Right lung (tissue), 5 donors: ENCODE data around the gene PSORS1C2. TPM values are rescaled to one million over a fixed set of nuclear protein-coding genes. Genes with fewer than 3 reads are reported as not detected.
A peak's percentile ranks its signal among the peaks of the same experiment; 100 is the strongest.

Source experiments
- DNase-seq, 2 donors: peaks; one replicate each; pipeline ENCODE4 v3.0.0-alpha.2; 2013
- polyA plus RNA-seq, 5 donors: library from polyadenylated mRNA; unstranded; fragments of 120-200 nt; gene quantifications; one replicate each; pipeline versions ENCODE4 v1.2.1 to v1.2.3, GENCODE V29; 2013; ENCODE audit warnings: inconsistent platforms in 1 of 5, low replicate concordance in 1 of 5; ENCODE audit not compliant: insufficient read length in 5 of 5, insufficient read depth in 1 of 5

PSORS1C2 gene
- polyA plus RNA-seq, 5 donors: 0.16 TPM; not detected in 4

DNA sequence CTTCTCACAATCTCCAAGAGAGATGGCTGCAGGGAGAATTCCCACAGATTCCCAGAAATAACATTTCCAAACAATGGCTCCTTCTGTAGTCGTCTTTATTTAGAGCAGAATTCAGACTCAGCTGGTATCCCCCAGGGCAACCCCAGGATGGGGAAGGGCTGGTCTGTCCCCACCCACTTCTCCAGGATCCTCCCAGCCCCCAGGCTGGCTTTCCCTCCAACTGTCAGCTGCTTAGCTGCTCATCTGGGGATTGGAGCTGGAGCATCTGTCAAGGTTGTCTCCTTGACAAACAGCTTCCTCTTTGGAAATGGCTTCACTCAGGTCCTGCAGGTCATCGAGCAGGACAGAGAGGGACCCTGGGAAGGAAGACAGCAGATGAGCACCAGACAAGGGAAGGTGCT, 3.5 kb upstream of the PSORS1C2 start:
- DNase-seq: no peak

- no peak for DNase-seq
These were observed 1.8 kb upstream of the PSORS1C2 start for GRCh38 chr6:31140643-31141042.

- no peak for DNase-seq
These were observed 733 bp upstream of the PSORS1C2 start for GRCh38 chr6:31139599-31139998.

GRCh38 chr6:31135710-31136109, 3.2 kb downstream of the PSORS1C2 start:
- no peak for DNase-seq

- DNase-seq: no peak
These were observed 6.1 kb downstream of the PSORS1C2 start for GRCh38 chr6:31132806-31133205.

GRCh38 chr6:31131595-31131994, 7.3 kb downstream of the PSORS1C2 start:
- no peak for DNase-seq

DNA sequence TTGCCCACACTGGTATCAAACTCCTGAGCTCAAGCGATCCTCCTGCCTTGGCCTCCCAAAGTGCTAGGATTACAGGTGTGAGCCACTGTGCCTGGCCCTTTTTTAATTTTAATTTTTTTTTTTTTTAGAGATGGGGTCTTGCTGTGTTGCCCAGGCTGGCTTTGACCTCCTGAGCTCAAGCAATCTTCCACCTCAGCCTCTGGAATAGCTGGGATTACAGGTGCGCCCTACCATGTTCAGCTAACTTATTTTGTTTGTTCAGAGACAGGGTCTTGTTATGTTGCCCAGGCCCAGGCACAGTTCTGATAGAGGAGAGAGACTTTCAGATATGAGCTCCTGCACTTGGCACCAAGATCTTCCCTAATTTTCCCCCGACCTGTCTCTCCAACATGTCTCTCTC, 8.1 kb downstream of the PSORS1C2 start:
- DNase-seq: no peak

- no peak for DNase-seq
These were observed 9.7 kb downstream of the PSORS1C2 start for GRCh38 chr6:31129130-31129529.

GRCh38 chr6:31128093-31128676, 10.7 kb downstream of the PSORS1C2 start:
- peak in 1 of 2 donors; percentile 24 for DNase-seq

- no peak for DNase-seq
These were observed 12.3 kb downstream of the PSORS1C2 start for GRCh38 chr6:31126396-31127175.

DNA sequence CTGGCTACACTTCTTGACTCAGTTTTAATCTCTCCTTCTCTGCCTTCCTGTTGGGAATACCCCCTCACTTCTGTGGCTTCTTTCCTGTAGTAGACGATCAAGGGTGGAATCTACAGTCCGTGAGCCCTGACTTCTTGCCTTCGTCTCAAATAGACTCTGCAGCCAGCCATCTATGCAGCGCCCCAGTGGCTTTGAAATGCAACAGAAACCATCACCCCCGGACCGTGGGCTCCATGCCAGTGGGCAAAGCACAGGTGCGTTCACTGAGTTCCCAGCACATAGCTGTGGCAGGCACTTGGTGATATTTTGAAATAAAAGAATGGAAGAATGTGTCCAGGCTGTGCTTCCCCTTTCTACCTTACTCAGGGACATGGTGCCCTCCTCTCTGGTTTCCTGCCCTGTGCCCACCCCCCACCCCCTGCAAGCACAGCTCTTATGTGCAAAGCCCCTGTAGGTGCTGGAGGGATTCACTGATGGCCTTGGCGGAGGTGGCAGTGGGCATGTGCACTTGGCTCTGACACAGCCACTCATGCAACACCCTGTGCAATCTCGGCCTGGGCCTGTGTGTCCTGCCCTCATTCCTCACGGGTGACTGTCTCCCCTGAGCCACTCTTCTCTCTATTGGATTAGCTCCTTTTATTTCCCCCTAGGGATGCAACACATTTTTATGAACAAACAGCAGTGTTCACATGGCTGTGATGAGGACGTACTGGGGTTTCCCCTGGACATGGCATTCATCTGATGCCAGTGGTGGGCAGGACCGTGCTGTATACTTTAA, 13.1 kb downstream of the PSORS1C2 start:
- DNase-seq: no peak

DNA sequence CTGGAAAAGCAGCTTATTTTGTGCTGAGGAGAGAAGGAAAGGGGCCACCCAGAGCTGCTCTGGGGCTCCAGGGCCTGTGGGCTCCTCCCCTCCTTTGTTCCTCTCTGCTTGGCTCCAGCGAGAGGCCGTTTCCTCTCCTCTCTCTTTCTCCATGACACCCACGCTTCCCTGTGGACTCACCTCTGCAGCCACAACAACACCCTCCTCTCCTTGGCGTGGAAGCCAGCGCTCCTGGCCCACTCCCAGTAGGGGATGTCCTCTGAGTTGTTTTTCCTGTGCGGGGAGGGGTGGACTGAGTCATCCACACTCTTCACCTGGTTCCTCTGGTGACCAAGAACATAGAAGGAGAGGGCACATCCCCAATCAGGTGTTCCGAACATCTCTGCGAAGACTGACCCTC, 13.7 kb downstream of the PSORS1C2 start:
- DNase-seq: no peak

GRCh38 chr6:31122791-31123706, 15.8 kb downstream of the PSORS1C2 start:
- peak in 1 of 2 donors; percentile 81 for DNase-seq

DNA sequence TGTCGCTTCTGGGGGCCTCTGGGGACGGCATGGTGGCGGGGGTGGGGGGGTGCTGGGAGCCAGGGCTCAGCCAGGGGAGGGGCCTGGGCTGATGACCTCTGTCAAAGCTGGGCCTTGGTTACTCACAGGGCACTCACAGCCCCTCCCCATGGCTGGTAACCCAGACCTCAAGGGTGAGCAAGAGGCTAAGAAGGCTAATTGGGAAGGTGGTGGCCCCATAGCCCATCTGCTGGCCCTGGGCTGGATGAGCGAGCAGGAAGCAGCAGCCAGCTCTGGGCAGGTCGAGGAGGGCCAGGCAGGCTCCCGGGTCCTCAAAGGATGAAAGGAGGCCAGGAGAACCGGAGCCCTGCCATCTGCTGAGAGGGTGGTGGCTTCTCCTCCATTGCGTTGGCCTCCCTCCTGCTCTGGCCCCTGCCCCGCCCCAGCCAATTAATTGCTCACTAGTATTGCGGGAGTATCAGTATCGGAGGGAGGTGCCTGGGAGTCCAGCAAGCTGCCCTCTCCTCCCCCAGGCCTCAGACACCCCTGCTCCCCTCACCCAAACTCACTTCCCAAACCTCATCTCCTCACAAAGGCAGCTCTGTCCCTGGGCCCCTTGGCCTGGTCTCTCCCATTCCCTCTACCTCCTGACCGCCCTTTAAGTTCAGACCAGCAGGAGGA, 17.6 kb downstream of the PSORS1C2 start:
- no peak for DNase-seq

DNA sequence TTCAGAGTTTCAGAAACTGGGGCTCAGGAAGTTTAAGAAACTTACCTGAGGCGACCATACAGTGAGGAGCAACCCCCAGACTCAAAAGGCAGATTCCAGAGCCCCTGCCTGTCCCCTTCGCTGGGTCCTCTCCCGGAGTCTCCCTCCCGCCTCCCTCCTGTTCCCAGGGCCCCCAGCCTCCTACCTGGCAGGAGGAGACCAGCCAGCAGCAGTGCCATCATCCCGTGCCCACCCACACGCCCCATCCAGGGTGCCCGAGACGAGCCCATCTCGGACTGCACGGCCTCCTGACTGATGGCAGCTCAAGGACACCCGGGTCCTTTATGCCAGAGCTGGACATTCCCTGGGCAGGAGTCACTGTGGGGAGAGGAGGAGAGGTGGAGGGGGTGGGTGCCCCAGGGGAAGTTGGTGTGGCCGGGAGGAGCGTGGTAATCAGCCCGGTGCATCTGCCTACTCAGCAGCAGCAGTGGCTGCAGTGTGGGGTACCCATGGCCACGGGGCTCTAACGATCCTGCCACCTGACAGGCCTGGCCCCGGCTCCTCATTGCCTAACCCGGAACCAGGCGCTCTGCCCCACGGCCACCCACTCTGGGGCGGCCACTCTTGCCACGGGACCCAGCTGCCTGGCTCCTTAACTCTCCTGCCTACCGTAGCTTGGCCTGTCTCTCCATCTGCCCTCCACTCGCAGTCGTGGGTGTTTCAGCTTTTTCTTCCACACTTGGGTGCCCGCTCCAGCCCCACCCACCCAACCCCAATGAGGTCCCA, 18.5 kb downstream of the PSORS1C2 start, which contains the start of gene CDSN:
TSS of gene CDSN (minus strand) at position 296 of the 765 bp plus-strand sequence. CDS start at position 269, 27 bp downstream.
- DNase-seq: no peak

- DNase-seq: no peak
These were observed 20.7 kb downstream of the PSORS1C2 start for GRCh38 chr6:31118178-31118577.

GRCh38 chr6:31116661-31117385, 22.0 kb downstream of the PSORS1C2 start:
- no peak for DNase-seq

DNA sequence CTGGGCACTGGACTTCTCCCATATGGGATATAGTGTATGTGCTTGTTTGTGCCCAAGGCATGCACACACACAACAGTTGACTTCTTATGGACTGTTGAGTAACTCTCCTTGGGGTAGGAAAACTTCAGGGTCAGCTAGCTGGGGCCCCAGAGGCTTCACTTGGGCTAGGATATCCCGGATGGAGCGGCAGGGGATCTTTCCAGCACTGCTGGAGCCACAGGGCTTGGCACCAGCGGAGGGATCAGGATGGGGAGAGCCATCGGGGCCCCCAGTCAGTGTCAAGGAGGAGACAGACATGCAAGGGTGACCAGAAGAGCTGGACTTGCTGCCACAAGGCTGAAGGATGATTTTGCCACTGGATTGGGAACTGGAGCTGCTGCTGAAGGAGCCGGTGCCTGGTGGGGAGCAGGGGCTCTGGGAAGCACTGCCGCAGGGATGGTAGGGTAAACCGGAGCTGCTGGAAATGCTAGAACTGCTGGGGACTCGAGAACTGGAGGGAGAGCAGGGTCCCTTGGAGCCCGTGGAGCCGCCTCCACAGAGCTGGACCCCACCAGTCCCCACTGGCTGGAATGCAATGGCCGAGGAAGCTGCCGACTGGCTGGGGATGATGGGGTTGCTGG, 22.8 kb downstream of the PSORS1C2 start:
- no peak for DNase-seq
